Measurements from ENCODE around the gene IRF2.

- no peak for TF ChIP-seq CTCF (IDR thresholded peaks at IDR 0.05; ENCODE audit: low read depth, low read length)
- TF ChIP-seq POLR2A (IDR thresholded peaks at IDR 0.05; ENCODE audit: extremely low read depth, insufficient read length): no peak
- TF ChIP-seq MAX (IDR thresholded peaks at IDR 0.05; ENCODE audit: low read depth, low read length): no peak
- no peak for TF ChIP-seq MYC (IDR thresholded peaks at IDR 0.05; ENCODE audit: low read depth, low read length)
These were observed 52.0 kb downstream of the IRF2 start for GRCh38 chr4:184422378-184422777.
